Hematopoietic multipotent progenitor cell treated with erythropoietin and hydrocortisone succinate and interleukin-3 and kit ligand, for 6 days (in vitro differentiated cells): ENCODE measurements around the gene NPY5R.

ENCODE experiments used
- DNase-seq: peaks from one replicate; pipeline ENCODE4 v3.0.0-alpha.2; 2015

The NPY5R gene

GRCh38 chr4:163343604-163344146 lies at the start of gene NPY5R:
NPY5R (plus strand) TSS chr4:163343892; CDS start chr4:163350274, 6,382 bp downstream.
- no peak for DNase-seq

GRCh38 chr4:163295138-163295537 lies 48.6 kb upstream of the NPY5R start:
- no peak for DNase-seq

- no peak for DNase-seq
Observed at GRCh38 chr4:163300445-163300844, 43.2 kb upstream of the NPY5R start.

- DNase-seq, result no peak
Observed at GRCh38 chr4:163303069-163303468, 40.6 kb upstream of the NPY5R start.

- DNase-seq, result no peak
Observed at GRCh38 chr4:163309466-163309865, 34.2 kb upstream of the NPY5R start.

- DNase-seq, result no peak
Observed at GRCh38 chr4:163317110-163317509, 26.6 kb upstream of the NPY5R start.

GRCh38 chr4:163330916-163331628 lies 12.6 kb upstream of the NPY5R start:
- no peak for DNase-seq

- peak; percentile 8 for DNase-seq
Observed at GRCh38 chr4:163331629-163332376, 11.9 kb upstream of the NPY5R start.

- DNase-seq, result peak; percentile 78
Observed at GRCh38 chr4:163332526-163333406, 10.9 kb upstream of the NPY5R start, which contains the start of gene NPY1R. NPY1R (minus strand) TSS chr4:163332596; CDS start chr4:163326554, 6,042 bp downstream.

GRCh38 chr4:163335384-163335783 lies 8.3 kb upstream of the NPY5R start:
- no peak for DNase-seq

GRCh38 chr4:163344147-163345125 lies 744 bp downstream of the NPY5R start:
- DNase-seq, result peak; percentile 5

GRCh38 chr4:163350672-163351071 lies 7.0 kb downstream of the NPY5R start:
- DNase-seq, result no peak

- DNase-seq, result no peak
Observed at GRCh38 chr4:163353054-163353453, 9.4 kb downstream of the NPY5R start.

- DNase-seq, result no peak
Observed at GRCh38 chr4:163356104-163356503, 12.4 kb downstream of the NPY5R start.

- DNase-seq, result no peak
Observed at GRCh38 chr4:163367651-163368050, 24.0 kb downstream of the NPY5R start.

- DNase-seq, result no peak
Observed at GRCh38 chr4:163372029-163372428, 28.3 kb downstream of the NPY5R start.

- no peak for DNase-seq
Observed at GRCh38 chr4:163378661-163379060, 35.0 kb downstream of the NPY5R start.

GRCh38 chr4:163380703-163381102 lies 37.0 kb downstream of the NPY5R start:
- DNase-seq, result no peak

- no peak for DNase-seq
Observed at GRCh38 chr4:163382178-163382869, 38.6 kb downstream of the NPY5R start.

GRCh38 chr4:163384434-163384833 lies 40.7 kb downstream of the NPY5R start:
- no peak for DNase-seq

GRCh38 chr4:163384926-163385325 lies 41.2 kb downstream of the NPY5R start:
- DNase-seq, result no peak
